ENCODE data around the gene DNASE1L2.

DNASE1L2 gene

GRCh38 chr16:2284001-2284770 is 47.9 kb downstream of the DNASE1L2 start:
- Histone ChIP-seq H3K4me1 (ENCODE audit: insufficient read depth, low read length) (no peaks in the 10 kb centered on the region), H3K9me3 (ENCODE audit: control insufficient read depth, insufficient read depth, low read length) (no peaks in the 10 kb centered on the region), H3K9ac (ENCODE audit: low read depth, low read length) (no peak overlapping the region), H3K36me3 (ENCODE audit: insufficient read depth, low read length) (no peaks in the 10 kb centered on the region)

DNA sequence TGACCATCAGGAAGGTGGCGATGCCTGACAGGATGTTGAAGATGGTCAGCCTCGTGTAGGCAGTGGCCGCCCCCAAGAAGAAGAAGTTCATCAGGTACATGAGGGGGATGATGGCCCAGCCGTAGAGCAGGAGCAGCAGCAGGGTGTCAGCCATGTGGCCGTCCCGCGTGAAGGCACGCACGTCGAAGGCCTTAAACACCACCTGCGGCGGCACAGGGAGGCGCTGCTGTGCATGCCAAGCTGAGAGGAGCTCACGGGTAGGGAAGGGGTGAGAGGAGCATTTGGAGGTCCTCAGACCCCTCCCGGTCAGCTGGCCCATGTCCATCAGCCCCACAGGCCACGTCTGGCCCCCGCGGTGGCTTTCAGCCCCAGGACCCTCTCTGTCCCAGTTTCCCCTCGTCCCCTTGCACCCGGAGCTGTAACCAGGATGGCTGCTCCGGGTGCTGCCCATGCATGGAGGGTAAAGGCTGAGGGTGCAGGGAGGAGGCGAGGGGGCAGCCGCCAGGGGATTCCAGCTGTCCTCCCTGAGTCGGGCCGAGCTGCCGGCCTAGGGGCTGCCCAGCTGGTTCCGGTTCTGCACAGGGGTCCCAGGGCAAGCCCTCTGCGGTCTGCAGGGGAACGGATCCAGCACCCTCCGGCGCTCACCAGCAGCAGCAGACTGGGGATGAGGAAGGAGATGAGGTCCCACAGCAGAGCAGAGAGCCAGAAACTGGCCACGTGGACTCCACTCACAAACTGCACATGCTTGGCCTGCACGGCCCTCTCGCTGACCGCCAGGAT is 48.7 kb downstream of the DNASE1L2 start:
- H3K36me3 ChIP-seq (ENCODE audit: insufficient read depth, low read length), result no peaks in the 10 kb centered on the region
- H3K4me1 ChIP-seq (ENCODE audit: insufficient read depth, low read length), result no peaks in the 10 kb centered on the region

GRCh38 chr16:2285731-2286191 is 49.5 kb downstream of the DNASE1L2 start:
- H3K36me3 ChIP-seq (ENCODE audit: insufficient read depth, low read length), result no peaks in the 10 kb centered on the region
- H3K4me1 ChIP-seq (ENCODE audit: insufficient read depth, low read length), result no peaks in the 10 kb centered on the region
- no peaks in the 10 kb centered on the region for H3K9me3 ChIP-seq (ENCODE audit: control insufficient read depth, insufficient read depth, low read length)
- no peak overlapping the region for H3K9ac ChIP-seq (ENCODE audit: low read depth, low read length)

More for the DNA sequence above, 48.7 kb downstream of the DNASE1L2 start:
- Histone ChIP-seq H3K9ac (ENCODE audit: low read depth, low read length) (no peak overlapping the region), H3K9me3 (ENCODE audit: control insufficient read depth, insufficient read depth, low read length) (no peaks in the 10 kb centered on the region)

DNA sequence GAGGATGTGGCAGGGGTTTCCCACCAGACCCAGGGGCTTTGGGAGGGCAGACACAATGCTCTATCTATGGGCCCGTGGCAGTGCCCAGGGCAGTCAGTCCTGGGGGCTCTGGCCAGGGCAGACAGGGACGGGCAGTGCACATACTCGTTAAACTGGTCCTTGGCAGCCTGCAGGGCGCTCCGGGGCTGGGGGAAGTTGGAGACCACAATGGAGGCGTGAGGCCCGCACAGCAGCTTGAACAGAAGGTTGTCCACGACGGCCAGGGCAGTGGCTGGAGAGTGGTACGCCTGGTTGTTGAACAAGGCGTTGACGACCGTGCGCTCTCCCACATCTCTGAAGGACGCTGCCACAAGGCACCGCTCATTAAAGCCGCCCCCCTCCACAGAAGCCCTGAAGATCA is 50.3 kb downstream of the DNASE1L2 start:
- no peaks in the 10 kb centered on the region for H3K4me1 ChIP-seq (ENCODE audit: insufficient read depth, low read length)
- no peaks in the 10 kb centered on the region for H3K36me3 ChIP-seq (ENCODE audit: insufficient read depth, low read length)
- H3K9ac ChIP-seq (ENCODE audit: low read depth, low read length), result no peak overlapping the region
- no peaks in the 10 kb centered on the region for H3K9me3 ChIP-seq (ENCODE audit: control insufficient read depth, insufficient read depth, low read length)

- no peaks in the 10 kb centered on the region for H3K36me3 ChIP-seq (ENCODE audit: insufficient read depth, low read length)
- H3K9ac ChIP-seq (ENCODE audit: low read depth, low read length), result no peak overlapping the region
- H3K4me1 ChIP-seq (ENCODE audit: insufficient read depth, low read length), result no peaks in the 10 kb centered on the region
- H3K9me3 ChIP-seq (ENCODE audit: control insufficient read depth, insufficient read depth, low read length), result no peaks in the 10 kb centered on the region
Measured at GRCh38 chr16:2287916-2288547, 51.8 kb downstream of the DNASE1L2 start.

All from ES-I3 (cell line).